Activated T-helper 9 cell treated with anti-CD3 and anti-CD28 coated beads, Interleukin-2, amount 50 U/mL, for 16 hours (primary cell): ENCODE data around the gene LRRC7.

Experiments used
- DNase-seq: peaks from one replicate; pipeline ENCODE4 v3.0.0-alpha.2; 2020; ENCODE audit warnings: low read depth

LRRC7 gene

GRCh38 chr1:69567652-69568420 is at the start of gene LRRC7:
LRRC7 (plus strand) TSS chr1:69567922; CDS start chr1:69568640, 718 bp downstream.
- no peak for DNase-seq

GRCh38 chr1:69519006-69519405 is 48.7 kb upstream of the LRRC7 start:
- DNase-seq: no peak

GRCh38 chr1:69520326-69520725 is 47.4 kb upstream of the LRRC7 start:
- no peak for DNase-seq

GRCh38 chr1:69523032-69523431 is 44.7 kb upstream of the LRRC7 start:
- DNase-seq: no peak

GRCh38 chr1:69523461-69523860 is 44.3 kb upstream of the LRRC7 start:
- DNase-seq: no peak

- DNase-seq: no peak
These were observed 43.7 kb upstream of the LRRC7 start for GRCh38 chr1:69524015-69524414.

GRCh38 chr1:69527273-69527672 is 40.4 kb upstream of the LRRC7 start:
- no peak for DNase-seq

- DNase-seq: no peak
These were observed 39.3 kb upstream of the LRRC7 start for GRCh38 chr1:69528376-69528775.

- no peak for DNase-seq
These were observed 34.4 kb upstream of the LRRC7 start for GRCh38 chr1:69533343-69533742.

- no peak for DNase-seq
These were observed 32.9 kb upstream of the LRRC7 start for GRCh38 chr1:69534829-69535228.

- DNase-seq: no peak
These were observed 32.2 kb upstream of the LRRC7 start for GRCh38 chr1:69535490-69535889.

GRCh38 chr1:69540052-69540451 is 27.7 kb upstream of the LRRC7 start:
- no peak for DNase-seq

- no peak for DNase-seq
These were observed 16.0 kb upstream of the LRRC7 start for GRCh38 chr1:69551476-69552324.

- DNase-seq: no peak
These were observed 14.0 kb upstream of the LRRC7 start for GRCh38 chr1:69553726-69554125.

GRCh38 chr1:69568421-69569174 is 876 bp downstream of the LRRC7 start:
- DNase-seq: no peak

GRCh38 chr1:69569175-69569541 is 1.4 kb downstream of the LRRC7 start:
- DNase-seq: no peak

- no peak for DNase-seq
These were observed 2.0 kb downstream of the LRRC7 start for GRCh38 chr1:69569576-69570328.

- no peak for DNase-seq
These were observed 2.6 kb downstream of the LRRC7 start for GRCh38 chr1:69570356-69570755.

GRCh38 chr1:69572921-69573320 is 5.2 kb downstream of the LRRC7 start:
- no peak for DNase-seq

GRCh38 chr1:69573911-69574310 is 6.2 kb downstream of the LRRC7 start:
- DNase-seq: no peak

GRCh38 chr1:69585666-69586065 is 17.9 kb downstream of the LRRC7 start:
- DNase-seq: no peak

GRCh38 chr1:69587391-69587790 is 19.7 kb downstream of the LRRC7 start:
- DNase-seq: no peak
